HepG2 (cell line): Measurements from ENCODE around the gene GPR179.
"Not testable (repeated sequence)": the region's sequence is repeated elsewhere in the genome, so short reads cannot be mapped to it uniquely, and the experiment has no call there.

ENCODE experiments used
- CTCF ChIP-seq: sonication (generic); formaldehyde crosslinking; IDR thresholded peaks from 2 replicates; pipeline ENCODE4 v1.5.0; 2020; ENCODE audit warnings: mild to moderate bottlenecking, missing genetic modification reagents, moderate library complexity
- FOXC1 ChIP-seq: sonication (generic); formaldehyde crosslinking; IDR thresholded peaks from 2 replicates; pipeline ENCODE4 v1.8.0; 2022; ENCODE audit warnings: mild to moderate bottlenecking, missing genetic modification reagents, borderline replicate concordance
- HOXA5 ChIP-seq: sonication (generic); formaldehyde crosslinking; IDR thresholded peaks from 2 replicates; pipeline ENCODE4 v1.4.0; 2020; ENCODE audit warnings: missing genetic modification reagents
- NCOA1 ChIP-seq: sonication (generic); formaldehyde crosslinking; IDR thresholded peaks from 2 replicates; pipeline ENCODE4 v1.9.0; 2021; ENCODE audit warnings: missing genetic modification reagents
- PAX8 ChIP-seq: sonication (generic); formaldehyde crosslinking; IDR thresholded peaks from 2 replicates; pipeline ENCODE4 v1.8.0; 2022; ENCODE audit warnings: mild to moderate bottlenecking, missing genetic modification reagents, borderline replicate concordance
- POLR2A ChIP-seq, 2 experiments: IDR thresholded peaks; 2 replicates each; pipeline ENCODE4 v1.6.1; 2011; ENCODE audit warnings: low read depth in 2 of 2, low read length in 2 of 2, mild to moderate bottlenecking in 1 of 2, moderate library complexity in 1 of 2; ENCODE audit not compliant: insufficient read depth in 1 of 2
- PRPF4 ChIP-seq: fragments of 200-400 bp; formaldehyde crosslinking; IDR thresholded peaks from 2 replicates; pipeline ENCODE4 v1.6.1; 2016; ENCODE audit warnings: low read length, low read depth; ENCODE audit not compliant: poor library complexity, severe bottlenecking
- RAD51 ChIP-seq: fragments of 450-650 bp; IDR thresholded peaks from 2 replicates; pipeline ENCODE4 v1.6.1; 2016; ENCODE audit warnings: borderline replicate concordance
- RFX5 ChIP-seq: IDR thresholded peaks from 2 replicates; pipeline ENCODE4 v1.6.1; 2011; ENCODE audit warnings: low read depth, low read length, improper control_type of control experiment
- SETDB1 ChIP-seq: sonication (generic); formaldehyde crosslinking; IDR thresholded peaks from 2 replicates; pipeline ENCODE4 v1.5.1; 2020; ENCODE audit warnings: missing genetic modification reagents, mild to moderate bottlenecking, borderline replicate concordance
- ZKSCAN1 ChIP-seq: fragments of 150-350 bp; IDR thresholded peaks from 2 replicates; pipeline ENCODE4 v1.6.1; 2014; ENCODE audit warnings: low read length
- ZNF253 ChIP-seq: sonication (generic); formaldehyde crosslinking; IDR thresholded peaks from 2 replicates; pipeline ENCODE4 v1.8.0; 2022; ENCODE audit warnings: mild to moderate bottlenecking, missing genetic modification reagents, borderline replicate concordance
- ZNF3 ChIP-seq: IDR thresholded peaks from 2 replicates; pipeline ENCODE4 v1.7.0; 2017; ENCODE audit warnings: inconsistent platforms
- ZNF33A ChIP-seq: sonication (generic); formaldehyde crosslinking; IDR thresholded peaks from 2 replicates; pipeline ENCODE4 v1.5.1; 2020; ENCODE audit warnings: missing genetic modification reagents, mild to moderate bottlenecking, moderate library complexity, borderline replicate concordance

GRCh38 chr17:38288217-38288827 is 55.4 kb downstream of the GPR179 start:
- TF ChIP-seq HOXA5 (CRISPR knock-in tag); ZNF253 (CRISPR knock-in tag); RFX5; FOXC1 (CRISPR knock-in tag); PAX8 (CRISPR knock-in tag); ZNF33A (CRISPR knock-in tag); PRPF4; ZNF3 (CRISPR knock-in tag); SETDB1 (CRISPR knock-in tag); POLR2A (IDR thresholded peaks at IDR 0.05; ENCODE audit: insufficient read depth in 1 of 2, low read depth in 2 of 2, low read length in 2 of 2); NCOA1; CTCF (CRISPR knock-in tag); RAD51; ZKSCAN1: not testable (repeated sequence)
